ENCODE data around the gene SLC25A17. TPM values are rescaled to one million over a fixed set of nuclear protein-coding genes. Genes with fewer than 3 reads are reported as not detected.

SLC25A17 gene
- total RNA-seq, 4 donors from 2014 or later, result 11.0 to 19.0 (median 15.5) TPM

GRCh38 chr22:40857309-40857855, 38.2 kb upstream of the SLC25A17 start:
- Histone ChIP-seq H3K27me3 (no peaks in the 10 kb centered on the region), H3K4me3 (peak overlapping the region; percentile 72 to 91 (median 85)), H3K27ac (peak overlapping the region; percentile 93 to 99 (median 96)), H3K4me1 (peaks cover 14 to 52% (median 37%) of the 10 kb centered on the region in 3 donors), H3K9me3 (no peaks in the 10 kb centered on the region), H3K36me3 (peaks cover 0 to 22% (median 0%) of the 10 kb centered on the region in 3 donors)
- TF ChIP-seq POLR2A (IDR thresholded peaks at IDR 0.05) (no peak), CTCF (IDR thresholded peaks at IDR 0.05) (no peak)
- WGBS, 2 donors, result 4 to 8% methylated on average over 12 to 15 of the region's 18 CpGs
- no peak for DNase-seq
- intact Hi-C loops (cut with DNase I), result no loop called here

- Histone ChIP-seq H3K4me1 (peaks cover 14 to 58% (median 40%) of the 10 kb centered on the region in 3 donors), H3K4me3 (peak within 1 kb of the TSS; percentile 72 to 91 (median 85)), H3K27ac (peak within 1 kb of the TSS; percentile 93 to 99 (median 96)), H3K36me3 (peaks cover 0 to 16% (median 0%) of the 10 kb centered on the region in 3 donors), H3K9me3 (no peaks in the 10 kb centered on the region), H3K27me3 (no peaks in the 10 kb centered on the region)
- peak; percentile 81 for DNase-seq
- 0 to 3% methylated on average over 7 to 20 of the region's 63 CpGs for WGBS, 2 donors
- intact Hi-C loops (cut with DNase I), result no loop called here
- peak in 3 of 6 experiments; percentile 3 to 29 (median 6) for TF ChIP-seq CTCF (IDR thresholded peaks at IDR 0.05)
- TF ChIP-seq POLR2A (IDR thresholded peaks at IDR 0.05), result peak in 2 of 4 donors; percentile 61 to 77
These were observed 37.6 kb upstream of the SLC25A17 start, which contains the start of the genes ST13 and XPNPEP3 for GRCh38 chr22:40856513-40857308. ST13 (minus strand) TSS chr22:40856639; CDS start chr22:40856540, 99 bp downstream. XPNPEP3 (plus strand) TSS chr22:40857148; CDS start chr22:40857182, 34 bp downstream.

GRCh38 chr22:40855979-40856512, 36.9 kb upstream of the SLC25A17 start:
- peaks cover 0 to 10% (median 0%) of the 10 kb centered on the region in 3 donors for H3K36me3 ChIP-seq
- no peaks in the 10 kb centered on the region for H3K9me3 ChIP-seq
- H3K4me1 ChIP-seq, result peaks cover 14 to 65% (median 40%) of the 10 kb centered on the region in 3 donors
- peak overlapping the region; percentile 93 to 99 (median 96) for H3K27ac ChIP-seq
- intact Hi-C loops (cut with DNase I), result no loop called here
- no peaks in the 10 kb centered on the region for H3K27me3 ChIP-seq
- TF ChIP-seq CTCF (IDR thresholded peaks at IDR 0.05), result no peak
- TF ChIP-seq POLR2A (IDR thresholded peaks at IDR 0.05), result no peak
- DNase-seq, result no peak
- WGBS, 2 donors, result 0% methylated on average over 15 of the region's 29 CpGs
- peak overlapping the region; percentile 72 to 91 (median 85) for H3K4me3 ChIP-seq

GRCh38 chr22:40855071-40855978, 36.2 kb upstream of the SLC25A17 start:
- H3K27me3 ChIP-seq, result no peaks in the 10 kb centered on the region
- WGBS, 2 donors, result 21 to 23% methylated on average over 20 of the region's 20 CpGs
- peaks cover 0 to 13% (median 0%) of the 10 kb centered on the region in 3 donors for H3K36me3 ChIP-seq
- H3K9me3 ChIP-seq, result no peaks in the 10 kb centered on the region
- peak overlapping the region; percentile 93 to 99 (median 96) for H3K27ac ChIP-seq
- no peak for DNase-seq
- peaks cover 14 to 67% (median 40%) of the 10 kb centered on the region in 3 donors for H3K4me1 ChIP-seq
- intact Hi-C loops (cut with DNase I), result no loop called here
- TF ChIP-seq POLR2A (IDR thresholded peaks at IDR 0.05) (no peak), CTCF (IDR thresholded peaks at IDR 0.05) (no peak)
- H3K4me3 ChIP-seq, result peak overlapping the region; percentile 72 to 91 (median 85)

Data from esophagus squamous epithelium (tissue), 5 donors.